ENCODE measurements around the gene CTDSPL2.
"Not testable (repeated sequence)": the region's sequence is repeated elsewhere in the genome, so short reads cannot be mapped to it uniquely, and the experiment has no call there.

The CTDSPL2 gene

GRCh38 chr15:44426975-44427755, at the start of gene CTDSPL2:
Gene CTDSPL2 (plus strand): TSS chr15:44427629. CDS start chr15:44459015, 31,386 bp downstream.
- peak; percentile 83 to 85 for DNase-seq (ENCODE audit: low read depth in 2 of 2)

- no peak for DNase-seq (ENCODE audit: low read depth in 2 of 2)
Observed at GRCh38 chr15:44381236-44381635, 46.2 kb upstream of the CTDSPL2 start.

DNA sequence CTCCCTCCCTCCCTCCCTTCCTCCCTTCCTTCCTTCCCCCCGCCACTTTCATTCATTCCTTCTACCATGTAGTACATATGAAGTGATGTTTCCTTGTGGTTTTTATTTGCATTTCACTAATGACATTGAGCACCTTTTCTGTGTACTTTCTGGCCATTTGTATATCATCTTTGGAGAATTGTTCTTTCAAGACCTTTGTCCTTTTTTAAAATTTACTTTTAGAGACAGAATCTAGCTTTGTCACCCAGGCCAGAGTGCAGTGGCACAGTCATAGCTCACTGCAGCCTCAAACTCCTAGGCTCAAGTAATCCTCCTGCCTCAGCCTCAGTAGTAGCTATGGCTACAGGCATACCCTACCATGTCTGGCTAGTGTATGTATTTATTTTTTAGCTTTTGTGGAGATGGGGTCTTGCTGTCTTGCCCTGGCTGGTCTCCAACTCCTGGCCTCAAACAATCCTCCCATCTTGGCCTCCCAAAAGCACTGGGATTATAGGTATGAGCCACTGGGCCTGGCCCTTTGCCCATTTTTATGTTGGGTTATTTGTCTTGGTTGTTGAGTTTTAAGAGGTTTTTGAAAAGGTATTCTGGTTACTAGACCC, 42.0 kb upstream of the CTDSPL2 start:
- no peak for DNase-seq (ENCODE audit: low read depth in 2 of 2)

DNA sequence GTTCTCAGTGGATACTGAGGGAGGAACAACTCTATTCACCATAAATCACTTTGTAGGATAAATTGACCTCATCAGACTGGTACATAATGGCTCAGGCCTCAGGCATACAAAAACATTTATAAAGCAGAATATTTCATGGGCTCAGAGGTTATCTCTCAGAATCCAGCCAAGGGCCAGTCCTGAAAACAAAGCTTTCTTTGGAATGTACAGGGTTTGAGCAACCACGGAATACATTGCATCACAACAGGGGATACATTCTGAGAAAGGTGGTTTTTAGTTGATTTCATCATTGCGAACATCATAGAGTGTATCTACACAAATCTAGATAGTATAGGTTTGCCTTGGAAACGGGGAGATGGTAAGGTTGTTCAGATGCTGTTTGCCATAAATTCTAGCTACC, 33.4 kb upstream of the CTDSPL2 start:
- no peak for DNase-seq (ENCODE audit: low read depth in 2 of 2)

DNA sequence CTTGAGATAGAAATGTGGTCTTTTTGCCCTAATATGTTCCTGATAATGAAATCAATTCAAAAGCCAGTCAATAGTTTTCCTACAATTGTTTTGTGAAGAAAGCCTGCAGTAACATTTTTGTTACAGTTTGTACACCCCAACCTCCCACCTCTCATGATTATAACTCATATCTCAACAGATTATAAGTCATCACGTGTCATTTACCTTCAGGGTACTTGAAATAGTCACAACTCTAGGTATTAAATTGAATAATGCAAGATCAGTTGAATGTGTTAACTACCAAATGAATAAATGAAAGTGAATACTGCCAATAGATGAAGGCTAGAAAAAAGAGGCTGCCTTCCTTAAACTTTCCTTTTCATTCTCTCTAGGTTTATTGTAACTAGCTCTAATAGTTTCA, 32.9 kb upstream of the CTDSPL2 start:
- DNase-seq (ENCODE audit: low read depth in 2 of 2): no peak

GRCh38 chr15:44397869-44398268, 29.6 kb upstream of the CTDSPL2 start:
- no peak for DNase-seq (ENCODE audit: low read depth in 2 of 2)

DNA sequence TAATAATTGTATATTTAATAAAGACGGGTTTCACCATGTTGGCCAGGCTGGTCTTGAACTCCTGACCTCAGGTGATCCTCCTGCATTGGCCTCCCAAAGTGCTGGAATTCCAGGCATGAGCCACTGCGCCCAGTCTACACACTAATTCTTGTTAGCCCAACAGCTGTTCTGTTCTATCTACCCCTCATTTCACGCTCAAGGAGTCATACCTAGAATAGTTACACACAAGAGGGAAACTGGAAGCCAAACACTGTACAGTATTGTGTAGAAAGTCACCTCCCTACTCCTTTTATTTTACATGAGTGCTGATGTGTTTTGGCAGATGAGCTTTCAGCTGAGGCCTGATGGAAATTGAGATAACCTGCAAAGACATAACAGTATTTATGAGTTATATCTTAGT, 13.4 kb upstream of the CTDSPL2 start:
- DNase-seq (ENCODE audit: low read depth in 2 of 2): no peak

DNA sequence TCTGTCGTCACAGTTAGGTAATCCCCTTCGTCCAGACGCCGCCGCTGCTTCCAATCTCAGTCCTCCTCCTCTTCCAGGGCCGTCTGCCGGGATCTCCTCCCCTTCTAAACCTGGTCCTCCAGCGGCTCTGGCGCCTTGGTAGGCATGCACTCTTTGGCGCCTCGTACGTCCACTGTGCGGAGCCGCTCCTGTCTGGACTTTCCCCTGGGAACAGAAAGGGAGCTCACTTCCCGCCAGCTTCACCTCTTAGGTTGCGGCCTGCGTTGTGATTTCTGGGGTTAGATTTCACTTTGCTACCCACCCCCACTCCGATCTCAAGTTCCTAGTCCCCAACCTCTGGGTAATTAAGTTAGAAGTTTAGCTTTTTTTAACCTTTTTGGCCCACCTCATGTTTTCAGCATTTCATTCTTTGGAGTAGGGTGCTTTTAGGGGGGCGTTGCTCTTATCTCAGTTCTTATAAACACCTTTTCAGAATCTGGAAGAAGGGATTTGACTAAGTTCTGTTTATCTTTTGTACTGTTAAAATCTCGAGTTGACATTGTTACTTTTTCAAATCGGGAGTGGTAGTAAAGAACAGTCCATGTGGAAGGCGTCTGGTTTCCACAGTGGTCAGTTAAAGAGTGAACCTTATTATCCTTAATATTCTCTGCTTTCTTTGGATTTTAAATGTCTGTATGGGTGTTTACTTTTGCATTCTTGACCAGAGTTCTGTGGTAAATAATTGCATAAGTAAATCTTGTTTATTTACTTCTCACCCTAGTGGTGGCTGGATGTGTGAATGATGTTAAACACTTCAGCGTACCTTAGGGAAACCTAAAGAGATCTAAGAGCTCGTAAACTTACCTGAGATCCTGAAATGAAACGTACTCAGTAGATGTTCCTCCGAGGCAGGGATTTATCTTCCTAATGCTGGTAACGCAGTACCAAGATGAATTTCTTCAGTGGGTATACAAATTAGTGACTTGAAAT, 611 bp downstream of the CTDSPL2 start:
- DNase-seq (ENCODE audit: low read depth in 2 of 2): no peak

- no peak for DNase-seq (ENCODE audit: low read depth in 2 of 2)
Observed at GRCh38 chr15:44435893-44436667, 8.7 kb downstream of the CTDSPL2 start.

DNA sequence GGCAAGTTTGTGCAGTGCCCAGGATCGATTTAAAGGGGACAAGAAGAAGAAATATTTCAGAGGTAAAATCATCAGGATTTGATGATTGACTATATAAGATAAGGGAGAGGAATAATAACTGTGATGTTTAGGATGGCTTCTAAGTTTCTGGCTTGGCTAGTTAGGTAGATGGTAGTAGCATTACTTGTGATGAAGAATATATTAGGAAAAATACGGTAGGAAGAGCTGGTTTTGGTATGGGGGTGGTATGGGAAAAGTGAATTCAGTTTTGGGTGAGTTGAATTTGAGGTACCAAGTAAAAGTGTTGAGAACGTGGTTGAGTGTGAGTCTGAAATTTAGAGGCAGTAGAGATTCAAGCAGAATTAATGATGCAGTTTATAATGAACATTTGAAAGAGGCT, 11.0 kb downstream of the CTDSPL2 start:
- DNase-seq (ENCODE audit: low read depth in 2 of 2): no peak

GRCh38 chr15:44441095-44441501, 13.7 kb downstream of the CTDSPL2 start:
- DNase-seq (ENCODE audit: low read depth in 2 of 2): no peak

DNA sequence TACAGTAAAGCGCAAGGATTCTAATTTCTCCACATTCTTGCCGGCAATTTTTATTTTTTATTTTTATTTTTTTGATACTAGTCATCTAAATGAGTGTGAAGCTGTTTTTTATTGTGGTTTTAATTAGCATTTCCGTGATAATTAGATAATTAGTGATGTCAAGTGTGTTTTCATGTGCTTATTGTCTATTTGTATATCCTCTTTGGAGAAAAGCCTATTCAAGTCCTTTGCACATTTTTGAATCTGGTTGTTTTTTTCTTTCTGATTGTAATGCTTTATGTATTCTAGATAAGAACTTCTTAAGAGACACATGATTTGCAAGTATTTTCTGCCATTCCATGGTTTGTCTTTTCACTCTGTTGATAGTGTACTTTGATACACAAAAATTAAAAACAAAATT, 16.1 kb downstream of the CTDSPL2 start:
- DNase-seq (ENCODE audit: low read depth in 2 of 2): no peak

- DNase-seq (ENCODE audit: low read depth in 2 of 2): no peak
Observed at GRCh38 chr15:44447772-44448376, 20.4 kb downstream of the CTDSPL2 start.

- DNase-seq (ENCODE audit: low read depth in 2 of 2): no peak
Observed at GRCh38 chr15:44450172-44450571, 22.7 kb downstream of the CTDSPL2 start.

GRCh38 chr15:44453578-44454283, 26.3 kb downstream of the CTDSPL2 start:
- not testable (repeated sequence) for DNase-seq (ENCODE audit: low read depth in 2 of 2)

- no peak for DNase-seq (ENCODE audit: low read depth in 2 of 2)
Observed at GRCh38 chr15:44458429-44458828, 31.0 kb downstream of the CTDSPL2 start.

GRCh38 chr15:44468709-44469385, 41.4 kb downstream of the CTDSPL2 start:
- DNase-seq (ENCODE audit: low read depth in 2 of 2): no peak

- DNase-seq (ENCODE audit: low read depth in 2 of 2): no peak
Observed at GRCh38 chr15:44471885-44472455, 44.5 kb downstream of the CTDSPL2 start.

- DNase-seq (ENCODE audit: low read depth in 2 of 2): no peak
Observed at GRCh38 chr15:44479343-44479742, 51.9 kb downstream of the CTDSPL2 start.

- DNase-seq (ENCODE audit: low read depth in 2 of 2): no peak
Observed at GRCh38 chr15:44482090-44482489, 54.7 kb downstream of the CTDSPL2 start.

Measured in activated CD8-positive, alpha-beta memory T cell treated with anti-CD3 and anti-CD28 coated beads for 4 hours (primary cell).